Calu3 (cell line): ENCODE data around the gene FMNL3. TPM values are rescaled to one million over a fixed set of nuclear protein-coding genes. Genes with fewer than 3 reads are reported as not detected.

Experiments used
- BruUV-seq: library from RNA; stranded (reverse); fragments of 400-500 nt; replicated peaks from 2 replicates; lab custom pipeline; 2021; lab: Mats Ljungman, UMichigan
- CTCF ChIA-PET: fragments of 300-600 bp; sonication (Branson Sonifier 250); formaldehyde crosslinking; loops from one replicate; lab custom pipeline; 2022; ENCODE audit warnings: antibody characterized with exemption; lab: Charles Lee
- DNase-seq: peaks from one replicate; pipeline ENCODE4 v3.0.0; 2022
- H3K27ac Mint-ChIP-seq: one replicate; pipeline ENCODE4 v1.8.0; 2022; ENCODE audit warnings: mixed read lengths; ENCODE audit not compliant: unreplicated experiment
- H3K27me3 Mint-ChIP-seq: one replicate; pipeline ENCODE4 v1.8.0; 2022; ENCODE audit warnings: mixed read lengths; ENCODE audit not compliant: unreplicated experiment
- H3K36me3 Mint-ChIP-seq: one replicate; pipeline ENCODE4 v1.8.0; 2022; ENCODE audit warnings: mild to moderate bottlenecking, moderate library complexity, mixed read lengths; ENCODE audit not compliant: insufficient read depth, unreplicated experiment
- H3K4me1 Mint-ChIP-seq: one replicate; pipeline ENCODE4 v1.8.0; 2022; ENCODE audit warnings: mild to moderate bottlenecking, low read depth, mixed read lengths; ENCODE audit not compliant: unreplicated experiment
- H3K4me3 Mint-ChIP-seq: one replicate; pipeline ENCODE4 v1.8.0; 2022; ENCODE audit warnings: mild to moderate bottlenecking, low read depth, moderate library complexity, mixed read lengths; ENCODE audit not compliant: unreplicated experiment
- H3K9me3 Mint-ChIP-seq: one replicate; pipeline ENCODE4 v1.8.0; 2022; ENCODE audit warnings: low read depth, mixed read lengths; ENCODE audit not compliant: unreplicated experiment
- CTCF ChIP-seq: fragments of 200-600 bp; IDR thresholded peaks from one replicate; pipeline ENCODE4 v1.8.0; 2022; ENCODE audit warnings: antibody characterized with exemption; ENCODE audit not compliant: unreplicated experiment
- intact Hi-C: fragments of 100-400 bp; cut with micrococcal nuclease; formaldehyde crosslinking; loops from one replicate; pipeline ENCODE4 v1.10.0; 2022; ENCODE audit not compliant: unreplicated experiment
- total RNA-seq: library from RNA; stranded (reverse); gene quantifications from 2 replicates; pipeline ENCODE4 v1.2.3, GENCODE V29; 2022

Gene FMNL3
- total RNA-seq, 1 experiment from 2014 or later: 4.4 TPM

DNA sequence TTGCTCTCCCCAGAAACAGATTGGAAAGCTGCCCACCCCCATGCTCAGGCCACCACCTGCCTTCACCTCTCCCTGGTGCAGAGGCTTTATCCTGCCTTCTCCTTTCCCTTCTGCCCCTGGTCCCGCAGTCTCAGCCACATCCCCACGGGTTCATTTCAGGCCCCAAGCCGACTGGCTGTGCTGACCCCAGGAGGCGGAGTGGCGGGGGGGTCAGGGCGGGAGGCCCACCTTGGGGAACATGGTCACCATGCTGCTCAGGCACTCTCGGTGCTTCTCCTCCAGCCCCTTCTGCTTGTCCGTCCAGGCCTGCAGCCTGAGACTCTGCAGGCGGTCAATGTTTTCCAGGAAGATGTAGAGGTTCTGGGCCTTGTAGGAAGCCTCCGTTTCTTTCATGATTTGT, 108.7 kb downstream of the FMNL3 start:
- H3K27me3 Mint-ChIP-seq: no peaks in the 10 kb centered on the region
- H3K36me3 Mint-ChIP-seq: peaks cover 5% of the 10 kb centered on the region
- no peak for DNase-seq
- no TSS peak for BruUV-seq
- no peak overlapping the region for H3K4me3 Mint-ChIP-seq
- no peaks in the 10 kb centered on the region for H3K4me1 Mint-ChIP-seq
- no peak overlapping the region for H3K27ac Mint-ChIP-seq
- intact Hi-C loops: no loop called here
- TF ChIP-seq CTCF: no peak
- no peaks in the 10 kb centered on the region for H3K9me3 Mint-ChIP-seq
- CTCF ChIA-PET: no interaction called here

DNA sequence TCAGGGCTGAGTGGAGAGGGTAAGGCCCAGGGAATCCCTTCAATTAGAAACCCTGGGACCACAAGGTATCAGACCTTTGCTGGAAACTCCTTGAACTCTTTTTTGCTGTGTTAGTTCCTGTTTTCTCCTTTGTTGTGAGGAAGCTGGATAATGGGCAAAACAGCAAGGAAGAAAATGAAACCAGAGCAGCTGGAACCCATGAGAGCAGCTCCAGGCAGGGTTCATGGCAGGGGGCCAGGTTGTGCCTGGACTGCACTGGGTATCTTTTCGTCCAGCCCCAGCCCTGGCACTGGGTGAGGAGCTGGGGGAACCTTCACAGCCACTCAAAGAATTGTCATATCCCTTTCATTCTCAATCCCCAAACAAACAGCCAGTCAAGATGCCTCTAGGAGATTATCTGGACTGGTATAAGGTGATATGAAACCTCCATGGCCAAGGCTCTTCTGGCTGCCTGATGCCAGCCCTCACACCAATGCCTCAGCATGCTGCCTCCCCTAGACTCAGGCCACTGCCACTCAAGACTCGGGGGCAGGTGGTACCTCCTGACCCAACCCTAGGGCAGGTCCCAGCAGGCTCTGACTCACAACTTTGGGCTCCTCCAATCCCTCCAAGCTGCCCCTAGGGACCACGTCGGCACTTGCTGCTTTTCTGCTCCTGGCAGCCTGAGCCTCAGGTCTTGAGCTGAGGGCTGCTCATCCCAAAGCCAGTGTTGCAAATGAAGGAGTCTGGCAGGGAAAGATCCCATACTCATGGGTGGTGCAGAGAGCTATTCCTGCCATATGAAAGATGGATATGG, 118.3 kb downstream of the FMNL3 start:
- no TSS peak for BruUV-seq
- intact Hi-C loops: no loop called here
- no peaks in the 10 kb centered on the region for H3K4me1 Mint-ChIP-seq
- no peaks in the 10 kb centered on the region for H3K27me3 Mint-ChIP-seq
- TF ChIP-seq CTCF: no peak
- no peaks in the 10 kb centered on the region for H3K9me3 Mint-ChIP-seq
- no peak overlapping the region for H3K27ac Mint-ChIP-seq
- CTCF ChIA-PET: no interaction called here
- H3K36me3 Mint-ChIP-seq: no peaks in the 10 kb centered on the region
- no peak for DNase-seq
- H3K4me3 Mint-ChIP-seq: no peak overlapping the region

- intact Hi-C loops: no loop called here
- no peak for TF ChIP-seq CTCF
- no peak overlapping the region for H3K27ac Mint-ChIP-seq
- H3K4me3 Mint-ChIP-seq: no peak overlapping the region
- no peaks in the 10 kb centered on the region for H3K36me3 Mint-ChIP-seq
- no TSS peak for BruUV-seq
- H3K4me1 Mint-ChIP-seq: no peaks in the 10 kb centered on the region
- CTCF ChIA-PET: no interaction called here
- no peaks in the 10 kb centered on the region for H3K9me3 Mint-ChIP-seq
- no peak for DNase-seq
- no peaks in the 10 kb centered on the region for H3K27me3 Mint-ChIP-seq
Observed at GRCh38 chr12:49588281-49588680, 118.9 kb downstream of the FMNL3 start.

DNA sequence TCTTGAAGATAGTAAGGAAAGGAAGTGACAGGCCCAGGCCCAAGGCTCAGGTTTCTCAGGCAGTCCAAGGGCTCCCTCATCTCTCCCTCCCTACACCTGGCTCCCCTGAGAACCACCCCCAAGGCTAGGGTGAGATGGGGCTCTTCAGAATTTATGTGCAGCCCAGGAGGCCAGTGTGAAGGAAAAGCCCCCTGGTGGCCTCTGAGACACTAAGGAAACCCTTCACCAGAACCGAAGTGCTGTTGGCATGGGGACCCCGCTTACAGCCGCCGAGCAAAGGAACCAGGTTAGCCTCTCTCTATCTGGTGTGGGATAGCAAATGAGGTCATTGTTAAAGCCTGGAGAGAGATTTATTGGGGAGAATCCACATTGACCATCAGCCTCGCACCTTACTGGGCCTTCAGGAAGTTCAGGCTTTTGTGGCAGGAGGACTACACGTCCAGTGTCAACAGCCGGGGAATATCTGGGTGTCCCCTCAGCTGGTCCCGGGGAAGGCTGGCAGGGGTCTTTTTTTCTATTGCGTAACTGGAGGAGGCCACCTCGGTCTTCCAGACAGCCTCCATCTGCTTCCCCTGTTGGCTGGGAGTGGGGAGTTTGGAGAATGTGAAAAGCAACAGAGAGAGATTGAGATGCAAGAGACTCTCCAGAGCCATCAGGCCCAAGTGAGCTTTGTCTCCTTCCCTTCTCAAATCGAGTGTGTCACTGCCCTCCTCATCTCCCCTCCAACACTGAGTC, 119.9 kb downstream of the FMNL3 start:
- no peak overlapping the region for H3K27ac Mint-ChIP-seq
- H3K27me3 Mint-ChIP-seq: no peaks in the 10 kb centered on the region
- CTCF ChIA-PET: no interaction called here
- BruUV-seq: no TSS peak
- intact Hi-C loops: no loop called here
- no peaks in the 10 kb centered on the region for H3K36me3 Mint-ChIP-seq
- no peak for TF ChIP-seq CTCF
- no peaks in the 10 kb centered on the region for H3K4me1 Mint-ChIP-seq
- H3K4me3 Mint-ChIP-seq: no peak overlapping the region
- no peaks in the 10 kb centered on the region for H3K9me3 Mint-ChIP-seq
- no peak for DNase-seq

Other genes starting within 250 kb of the FMNL3 start
- 0.59 and 2.8 TPM in 2 replicates for gene KCNH3, start 168.4 kb downstream of the FMNL3 start, total RNA-seq
- 38.0 and 38.7 TPM in 2 replicates for gene MCRS1, start 139.3 kb downstream of the FMNL3 start, total RNA-seq
- 0.29 and 0.47 TPM in 2 replicates for gene FAM186B, start 101.8 kb downstream of the FMNL3 start, total RNA-seq
- gene PRPF40B, start 83.8 kb downstream of the FMNL3 start, total RNA-seq: 21.7 and 22.2 TPM in 2 replicates
- 600 and 613 TPM in 2 replicates for gene TMBIM6, start 34.2 kb upstream of the FMNL3 start, total RNA-seq
- gene NCKAP5L, start 121.0 kb upstream of the FMNL3 start, total RNA-seq: 10.0 and 11.8 TPM in 2 replicates
- 4.0 and 4.7 TPM in 2 replicates for gene BCDIN3D, start 135.7 kb upstream of the FMNL3 start, total RNA-seq
- not detected in 2 replicates for gene FAIM2, start 196.5 kb upstream of the FMNL3 start, total RNA-seq
- gene AQP2, start 243.3 kb upstream of the FMNL3 start, total RNA-seq: not detected in 2 replicates